WERI-Rb-1 (cell line): ENCODE results near the gene SPAG6.
"Not testable (repeated sequence)": the region's sequence is repeated elsewhere in the genome, so short reads cannot be mapped to it uniquely, and the experiment has no call there.

ENCODE experiments used
- DNase-seq: peaks from one replicate; pipeline ENCODE4 v3.0.0-alpha.2; 2020
- H3K27ac ChIP-seq: fragments of 250-450 bp; sonication (Bioruptor Pico); 2 replicates; pipeline ENCODE4 v1.5.1; 2020; ENCODE audit warnings: mild to moderate bottlenecking, moderate library complexity
- H3K27me3 ChIP-seq: fragments of 250-450 bp; sonication (Bioruptor Pico); 2 replicates; pipeline ENCODE4 v1.5.1; 2021; ENCODE audit warnings: mild to moderate bottlenecking, low read depth, moderate library complexity; ENCODE audit not compliant: insufficient read depth, severe bottlenecking
- H3K36me3 ChIP-seq: fragments of 250-450 bp; sonication (Bioruptor Pico); 2 replicates; pipeline ENCODE4 v1.5.1; 2020; ENCODE audit warnings: mild to moderate bottlenecking, moderate library complexity
- H3K4me3 ChIP-seq: 2 replicates; pipeline ENCODE4 v1.5.1; 2011; ENCODE audit warnings: low read depth, mild to moderate bottlenecking, control low read depth, low read length
- H3K9me3 ChIP-seq: fragments of 250-450 bp; sonication (Bioruptor Pico); 2 replicates; pipeline ENCODE4 v1.5.1; 2021; ENCODE audit warnings: mild to moderate bottlenecking, moderate library complexity; ENCODE audit not compliant: severe bottlenecking
- CTCF ChIP-seq: IDR thresholded peaks from 2 replicates; pipeline ENCODE4 v1.5.1; 2011; ENCODE audit warnings: low read depth, mild to moderate bottlenecking, control low read depth, inconsistent platforms, low read length

The SPAG6 gene

GRCh38 chr10:22349755-22350154, 4.5 kb downstream of the SPAG6 start:
- H3K36me3 ChIP-seq = no peaks in the 10 kb centered on the region
- no peak for TF ChIP-seq CTCF
- DNase-seq = no peak

GRCh38 chr10:22351131-22351703, 5.9 kb downstream of the SPAG6 start:
- Histone ChIP-seq H3K9me3 (no peaks in the 10 kb centered on the region), H3K27me3 (no peaks in the 10 kb centered on the region), H3K36me3 (no peaks in the 10 kb centered on the region), H3K4me3 (no peak overlapping the region), H3K27ac (no peak overlapping the region)
- DNase-seq = no peak
- TF ChIP-seq CTCF = no peak

More at GRCh38 chr10:22349755-22350154, 4.5 kb downstream of the SPAG6 start:
- no peaks in the 10 kb centered on the region for H3K9me3 ChIP-seq
- H3K27me3 ChIP-seq = no peaks in the 10 kb centered on the region
- no peak overlapping the region for H3K27ac ChIP-seq
- H3K4me3 ChIP-seq = no peak overlapping the region

GRCh38 chr10:22356324-22356873, 11.1 kb downstream of the SPAG6 start:
- H3K36me3 ChIP-seq = no peaks in the 10 kb centered on the region
- no peaks in the 10 kb centered on the region for H3K27me3 ChIP-seq
- no peak for TF ChIP-seq CTCF
- H3K27ac ChIP-seq = no peak overlapping the region
- H3K4me3 ChIP-seq = no peak overlapping the region
- H3K9me3 ChIP-seq = no peaks in the 10 kb centered on the region
- DNase-seq = no peak

- H3K4me3 ChIP-seq, DNase-seq, H3K36me3 ChIP-seq, H3K27me3 ChIP-seq, H3K9me3 ChIP-seq, H3K27ac ChIP-seq: not testable (repeated sequence)
These were observed 12.5 kb downstream of the SPAG6 start for GRCh38 chr10:22357770-22358169.

GRCh38 chr10:22363305-22363704, 18.0 kb downstream of the SPAG6 start:
- Histone ChIP-seq H3K27me3 (no peaks in the 10 kb centered on the region), H3K36me3 (no peaks in the 10 kb centered on the region), H3K9me3 (no peaks in the 10 kb centered on the region), H3K27ac (no peak overlapping the region), H3K4me3 (no peak overlapping the region)
- no peak for DNase-seq
- TF ChIP-seq CTCF = no peak

GRCh38 chr10:22364407-22365140, 19.3 kb downstream of the SPAG6 start:
- Histone ChIP-seq H3K4me3 (no peak overlapping the region), H3K27ac (no peak overlapping the region), H3K27me3 (no peaks in the 10 kb centered on the region), H3K36me3 (no peaks in the 10 kb centered on the region), H3K9me3 (no peaks in the 10 kb centered on the region)
- no peak for DNase-seq
- no peak for TF ChIP-seq CTCF
